Fibroblast of villous mesenchyme (primary cell): ENCODE measurements around the gene FBXL14. TPM values are rescaled to one million over a fixed set of nuclear protein-coding genes. Genes with fewer than 3 reads are reported as not detected.

Experiments
- DNase-seq: peaks from one replicate; pipeline ENCODE4 v3.0.0-alpha.2; 2010; ENCODE audit warnings: low read depth
- H3K4me3 ChIP-seq: 2 replicates; pipeline ENCODE4 v1.5.1; 2011; ENCODE audit warnings: low read depth, mild to moderate bottlenecking, low read length
- CTCF ChIP-seq: IDR thresholded peaks from 2 replicates; pipeline ENCODE4 v1.5.1; 2012; ENCODE audit warnings: low read depth, mild to moderate bottlenecking, low read length; ENCODE audit not compliant: insufficient read depth
- total RNA-seq: library from RNA; depleted of rRNA; stranded (reverse); fragments of >200 nt; gene quantifications from 2 replicates; pipeline ENCODE4 v1.2.3, GENCODE V29; 2012

Gene FBXL14
- total RNA-seq, 1 donor, result 9.5 TPM

DNA sequence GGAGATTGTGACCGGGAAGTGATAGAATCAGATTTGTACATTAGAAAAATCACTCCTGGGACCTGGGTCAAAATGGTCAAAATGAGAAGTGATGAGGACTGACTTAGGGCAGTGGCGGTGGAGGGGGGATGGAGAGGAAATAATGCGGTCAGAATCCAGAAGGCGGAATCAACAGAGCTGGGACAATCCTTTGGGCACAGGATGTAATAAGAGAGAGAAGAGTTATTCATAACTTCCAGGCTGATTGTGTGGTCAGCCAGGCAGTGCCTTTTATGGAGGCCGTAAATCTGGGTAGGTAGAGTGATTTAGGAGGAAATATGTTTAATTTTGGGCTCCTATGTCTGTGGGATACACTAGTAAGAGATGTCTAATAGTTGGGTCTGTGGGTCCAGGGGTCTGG is 21.6 kb downstream of the FBXL14 start:
- no peak overlapping the region for H3K4me3 ChIP-seq
- no peak for DNase-seq
- TF ChIP-seq CTCF, result no peak

- no peak for DNase-seq
- no peak for TF ChIP-seq CTCF
- H3K4me3 ChIP-seq, result no peak overlapping the region
These were observed 26.5 kb downstream of the FBXL14 start for GRCh38 chr12:1567852-1568251.

- TF ChIP-seq CTCF, result no peak
- H3K4me3 ChIP-seq, result no peak overlapping the region
- DNase-seq, result no peak
These were observed 27.8 kb downstream of the FBXL14 start for GRCh38 chr12:1566449-1567135.

- no peak for DNase-seq
- no peak overlapping the region for H3K4me3 ChIP-seq
- TF ChIP-seq CTCF, result no peak
These were observed 29.2 kb downstream of the FBXL14 start for GRCh38 chr12:1565172-1565571.

DNA sequence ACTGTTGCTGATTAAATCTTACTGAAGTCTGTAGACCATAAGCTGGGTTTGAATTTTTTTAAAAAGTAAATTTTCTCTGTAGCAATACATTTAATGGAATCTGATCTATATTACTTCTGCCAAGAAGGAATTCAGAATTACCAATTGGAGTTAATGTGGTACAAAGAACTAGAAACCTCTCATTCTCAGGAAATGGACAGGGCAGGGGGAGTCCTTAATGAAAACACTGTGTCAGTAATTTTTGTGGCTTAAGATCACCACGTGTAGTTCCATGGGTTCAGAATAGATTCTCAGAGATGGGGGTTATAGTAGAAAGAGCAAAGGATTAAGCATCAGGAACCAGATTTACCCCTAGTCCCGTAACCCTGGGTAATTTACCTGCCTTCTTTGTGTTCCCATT is 30.3 kb downstream of the FBXL14 start:
- no peak for DNase-seq
- TF ChIP-seq CTCF, result no peak
- H3K4me3 ChIP-seq, result no peak overlapping the region

DNA sequence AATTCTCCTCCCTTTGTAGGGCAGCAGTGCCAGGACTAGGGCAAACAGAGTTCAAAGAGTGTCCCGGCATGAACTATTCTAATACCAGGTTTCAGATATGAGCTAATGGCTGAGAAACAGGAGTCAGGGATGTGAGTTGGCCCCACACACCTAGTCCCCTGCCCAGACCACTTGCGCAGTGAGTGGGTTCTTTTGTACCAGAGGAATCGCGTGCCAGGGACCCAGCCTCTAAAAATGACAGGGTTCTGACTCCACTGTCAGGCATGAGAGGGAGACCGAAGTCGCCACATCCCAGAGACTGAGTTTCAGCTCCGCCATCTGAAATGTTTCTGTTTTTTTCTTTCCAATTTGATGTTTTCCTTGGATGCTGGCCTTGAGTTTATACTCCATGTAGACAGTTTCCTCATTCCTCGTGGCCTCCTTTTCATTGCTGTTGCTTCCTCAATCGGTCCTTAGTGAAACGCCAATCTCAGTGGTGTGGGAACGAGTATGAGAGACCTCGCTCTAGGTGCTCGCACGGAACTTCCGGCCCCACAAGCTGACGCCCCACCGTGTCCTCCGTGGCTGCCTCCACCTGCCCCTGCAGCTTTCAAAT is 31.5 kb downstream of the FBXL14 start:
- no peak for TF ChIP-seq CTCF
- DNase-seq, result no peak
- no peak overlapping the region for H3K4me3 ChIP-seq

DNA sequence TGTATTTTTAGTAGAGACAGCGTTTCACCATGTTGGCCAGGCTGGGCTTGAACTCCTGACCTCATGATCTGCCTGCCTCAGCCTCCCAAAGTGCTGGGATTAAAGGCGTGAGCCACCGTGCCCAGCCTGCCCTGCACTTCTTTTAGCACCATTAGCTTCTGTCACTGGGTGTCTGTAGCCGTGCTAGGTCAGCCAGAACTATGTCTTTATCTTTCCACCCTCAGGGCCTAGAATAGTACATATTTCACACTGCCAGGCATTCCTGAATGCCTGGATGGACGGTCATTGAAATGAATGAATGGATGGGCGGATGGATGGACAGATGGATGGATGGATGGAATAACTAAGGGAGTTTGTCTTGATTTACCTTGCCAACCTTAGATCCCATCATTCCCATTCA is 33.7 kb downstream of the FBXL14 start:
- TF ChIP-seq CTCF, result no peak
- no peak overlapping the region for H3K4me3 ChIP-seq
- no peak for DNase-seq
